Endothelial cell of umbilical vein (primary cell): Measurements from ENCODE around the gene NUDC. TPM values are rescaled to one million over a fixed set of nuclear protein-coding genes. Genes with fewer than 3 reads are reported as not detected.

ENCODE experiments used
- BruUV-seq: library from RNA; stranded (reverse); fragments of 400-500 nt; replicated peaks from 2 replicates; lab custom pipeline; 2021; lab: Mats Ljungman, UMichigan
- CTCF ChIA-PET: fragments of 300-600, 350-600 bp; sonication (Branson Sonifier 250); formaldehyde crosslinking; loops from one replicate; lab custom pipeline; 2021; ENCODE audit warnings: antibody characterized with exemption, inconsistent platforms; lab: Charles Lee
- POLR2A ChIA-PET: fragments of 300-600, 350-600 bp; sonication (Branson Sonifier 250); formaldehyde crosslinking; loops from one replicate; lab custom pipeline; 2021; ENCODE audit warnings: antibody characterized with exemption, inconsistent platforms; lab: Charles Lee
- DNase-seq: peaks from one replicate; pipeline ENCODE4 v3.0.0-alpha.2; 2011; ENCODE audit warnings: low read depth, low spot score
- FAIRE-seq: peaks from 2 replicates; lab custom pipeline; 2011; peaks lifted over from hg19 to GRCh38; lab: Jason Lieb, UNC
- H2AFZ ChIP-seq: 2 replicates; pipeline ENCODE4 v1.6.0; 2012; ENCODE audit warnings: low read depth, low read length, control low read depth, inconsistent platforms
- H3K27ac ChIP-seq: 2 replicates; pipeline ENCODE4 v1.5.1; 2011; ENCODE audit warnings: low read depth, mild to moderate bottlenecking, control low read depth, low read length, moderate library complexity; ENCODE audit not compliant: insufficient read depth
- H3K27me3 ChIP-seq, 2 experiments: 2 replicates each; pipeline versions ENCODE4 v1.6.0 to v1.6.1; 2011; ENCODE audit warnings: low read length in 2 of 2, mixed read lengths in 1 of 2; ENCODE audit not compliant: control insufficient read depth in 2 of 2, insufficient read depth in 2 of 2
- H3K36me3 ChIP-seq, 2 experiments: 2 replicates in 1 of 2; 3 replicates in 1 of 2; pipeline ENCODE4 v1.5.1; 2011; ENCODE audit warnings: low read length in 2 of 2, mild to moderate bottlenecking in 1 of 2, moderate library complexity in 1 of 2; ENCODE audit not compliant: control insufficient read depth in 2 of 2, insufficient read depth in 2 of 2; ENCODE audit errors: extremely low read depth in 1 of 2
- H3K4me1 ChIP-seq: 3 replicates; pipeline ENCODE4 v1.5.1; 2011; ENCODE audit warnings: mild to moderate bottlenecking, low read length; ENCODE audit not compliant: control insufficient read depth, insufficient read depth; ENCODE audit errors: extremely low read depth
- H3K4me2 ChIP-seq: 2 replicates; pipeline ENCODE4 v1.6.1; 2011; ENCODE audit warnings: low read length, control low read depth, mixed read lengths; ENCODE audit not compliant: insufficient read depth
- H3K4me3 ChIP-seq, 3 experiments: fragments of 200-600 bp in 1 of 3; sonication (generic), shearing (Covaris generic) in 1 of 3; replicated peaks in 1 of 3; 2 replicates each; pipeline ENCODE4 v1.5.1; 2011 to 2016; ENCODE audit warnings: control low read depth in 3 of 3, low read length in 3 of 3, mild to moderate bottlenecking in 2 of 3, inconsistent platforms in 1 of 3, low read depth in 1 of 3, moderate library complexity in 1 of 3; ENCODE audit not compliant: insufficient read depth in 1 of 3
- H3K79me2 ChIP-seq: 2 replicates; pipeline ENCODE4 v1.6.0; 2012; ENCODE audit warnings: low read length, inconsistent platforms; ENCODE audit not compliant: control insufficient read depth, insufficient read depth
- H3K9ac ChIP-seq: replicated peaks from 2 replicates; pipeline ENCODE3; 2011; ENCODE audit warnings: low read length, control low read depth; ENCODE audit not compliant: insufficient read depth; ENCODE audit errors: extremely low read depth
- H3K9me1 ChIP-seq: replicated peaks from 3 replicates; pipeline ENCODE4 v1.6.0; 2011; ENCODE audit warnings: mild to moderate bottlenecking, low read length; ENCODE audit not compliant: control insufficient read depth, insufficient read depth; ENCODE audit errors: extremely low read depth
- H3K9me3 ChIP-seq: replicated peaks from 2 replicates; pipeline ENCODE4 v1.5.1; 2012; ENCODE audit warnings: low read length, inconsistent platforms; ENCODE audit not compliant: control insufficient read depth, insufficient read depth
- H4K20me1 ChIP-seq: replicated peaks from 2 replicates; pipeline ENCODE3; 2011; ENCODE audit warnings: mild to moderate bottlenecking, low read length; ENCODE audit not compliant: control insufficient read depth, insufficient read depth; ENCODE audit errors: extremely low read depth
- EZH2 ChIP-seq: IDR thresholded peaks from 2 replicates; pipeline ENCODE4 v1.6.1; 2012; ENCODE audit warnings: borderline replicate concordance, low read depth, mild to moderate bottlenecking, moderate library complexity, low read length, inconsistent platforms; ENCODE audit not compliant: severe bottlenecking
- FOS ChIP-seq: IDR thresholded peaks from 2 replicates; pipeline ENCODE4 v1.6.1; 2011; ENCODE audit warnings: mild to moderate bottlenecking, low read length, moderate library complexity, borderline replicate concordance; ENCODE audit not compliant: insufficient read depth
- GATA2 ChIP-seq: IDR thresholded peaks from 2 replicates; pipeline ENCODE4 v1.7.0; 2011; ENCODE audit warnings: low read depth, mild to moderate bottlenecking, moderate library complexity, mixed read lengths, low read length; ENCODE audit not compliant: insufficient read length, insufficient read depth
- JUN ChIP-seq: IDR thresholded peaks from 2 replicates; pipeline ENCODE4 v1.6.1; 2011; ENCODE audit warnings: borderline replicate concordance, low read depth; ENCODE audit not compliant: insufficient read length, insufficient read depth
- MYC ChIP-seq: IDR thresholded peaks from one replicate; pipeline ENCODE4 v1.6.1; 2011; ENCODE audit warnings: mild to moderate bottlenecking, low read depth, low read length
- POLR2A ChIP-seq: IDR thresholded peaks from 2 replicates; pipeline ENCODE4 v1.6.1; 2012; ENCODE audit warnings: low read depth, mild to moderate bottlenecking, control low read depth, low read length
- POLR2AphosphoS5 ChIP-seq: IDR thresholded peaks from 2 replicates; pipeline ENCODE4 v1.6.1; 2012; ENCODE audit warnings: low read depth, mild to moderate bottlenecking, control low read depth, low read length, moderate library complexity; ENCODE audit not compliant: insufficient read depth
- dilution Hi-C: fragments of 300-500 bp; cut with MboI; formaldehyde crosslinking; loops from one replicate; pipeline ENCODE4 v1.15.0; 2019; ENCODE audit warnings: low sequenced_read_pairs; ENCODE audit not compliant: extremely low pct_ligation_motif_present
- intact Hi-C: fragments of 100-400 bp; cut with micrococcal nuclease; formaldehyde crosslinking; loops from one replicate; pipeline ENCODE4 v1.10.0; 2022
- polyA plus RNA-seq, 4 experiments: library from polyadenylated mRNA; depleted of rRNA in 3 of 4; stranded (reverse) in 3 of 4; unstranded in 1 of 4; fragments of >200 nt; gene quantifications; 2 replicates each; pipeline versions ENCODE4 v1.2.1 to v1.2.3, GENCODE V29; 2011 to 2012; ENCODE audit warnings: missing spikeins in 1 of 4
- total RNA-seq: library from RNA; stranded (reverse); gene quantifications from 2 replicates; pipeline ENCODE4 v1.2.3, GENCODE V29; 2021
- TF ChIP-seq, protein P1 (sequence below), 2 donors: IDR thresholded peaks; 1 replicate in 1 of 2; 2 replicates in 1 of 2; pipeline ENCODE4 v1.5.1; 2011; ENCODE audit warnings: low read length in 2 of 2, mild to moderate bottlenecking in 2 of 2, moderate library complexity in 2 of 2, control low read depth in 1 of 2, inconsistent platforms in 1 of 2, low read depth in 1 of 2; ENCODE audit not compliant: insufficient read depth in 1 of 2; ENCODE audit errors: extremely low read depth in 1 of 2
- TF ChIP-seq, protein P2 (sequence below): IDR thresholded peaks from 2 replicates; pipeline ENCODE4 v1.6.1; 2011; ENCODE audit not compliant: insufficient read depth, insufficient read length

NUDC gene
- total and polyA plus RNA-seq, 2 donors (not counting 3 experiments of a cell fraction or from before 2014, with no cell fraction given): 42.5 to 102 TPM

DNA sequence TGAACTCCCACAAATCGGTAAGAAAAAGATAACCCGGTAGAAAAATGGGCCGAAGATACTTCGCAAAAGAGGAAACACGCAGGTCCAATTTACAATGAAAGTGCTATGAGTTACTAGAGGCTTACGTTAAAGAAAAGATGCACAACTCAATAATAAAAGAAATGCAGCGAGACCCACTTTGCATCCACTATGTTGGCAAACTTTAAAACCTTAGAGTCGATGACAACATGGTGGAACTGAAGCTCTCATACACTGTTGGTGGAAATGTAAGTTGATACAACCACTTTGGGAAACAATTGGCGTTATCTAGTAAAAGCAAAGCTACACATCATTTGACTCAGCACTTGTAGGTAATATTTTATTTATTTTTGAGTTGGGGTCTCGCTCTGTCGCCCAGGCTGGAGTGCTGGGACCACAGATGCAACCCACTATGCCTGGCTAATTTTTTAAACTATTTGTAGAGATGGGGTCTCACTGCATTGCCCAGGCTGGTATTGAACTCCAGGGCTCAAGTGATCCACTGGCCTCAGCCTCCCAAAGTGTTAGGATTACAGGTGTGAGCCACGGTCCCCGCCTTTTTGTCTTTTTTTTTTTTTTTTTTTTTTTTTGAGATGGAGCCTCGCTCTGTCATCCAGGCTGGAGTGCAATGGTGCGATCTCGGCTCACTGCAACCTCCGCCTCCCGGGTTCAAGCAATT lies 20.6 kb upstream of the NUDC start:
- Histone ChIP-seq H3K9me1 (no peaks in the 10 kb centered on the region), H3K27ac (peak overlapping the region; percentile 60), H3K4me1 (peaks cover 12% of the 10 kb centered on the region), H3K9ac (peak overlapping the region; percentile 99), H3K9me3 (no peaks in the 10 kb centered on the region), H3K4me3 (peak overlapping the region; percentile 54 to 89 (median 71)), H3K27me3 (no peaks in the 10 kb centered on the region), H3K79me2 (peaks cover 19% of the 10 kb centered on the region), H3K36me3 (peaks cover 0 to 6% of the 10 kb centered on the region in 2 experiments), H2AFZ (peak overlapping the region; percentile 65), H4K20me1 (no peaks in the 10 kb centered on the region), H3K4me2 (peak overlapping the region; percentile 93)
- dilution Hi-C loops (no loop called here), intact Hi-C loops (loop anchor here (1.0 kb wide), 1 partner anchor 20 kb away; the partner anchor contains the start of gene NUDC)
- CTCF ChIA-PET: interaction anchor here (1.1 to 1.7 kb wide), 6 partner anchors 11 to 36 kb away, joined by 3 to 9 read pairs (median 4); partner anchors contain the start of genes GPN2 and NUDC
- POLR2A ChIA-PET: interaction anchor here (1.1 to 2.9 kb wide), 3 partner anchors 10 to 61 kb away, joined by 3 to 17 read pairs (median 4); partner anchors contain the start of gene GPN2
- DNase-seq (no peak), FAIRE-seq (no peak)
- no TSS peak for BruUV-seq
- TF ChIP-seq MYC: no peak
- no peak for TF ChIP-seq POLR2AphosphoS5

DNA sequence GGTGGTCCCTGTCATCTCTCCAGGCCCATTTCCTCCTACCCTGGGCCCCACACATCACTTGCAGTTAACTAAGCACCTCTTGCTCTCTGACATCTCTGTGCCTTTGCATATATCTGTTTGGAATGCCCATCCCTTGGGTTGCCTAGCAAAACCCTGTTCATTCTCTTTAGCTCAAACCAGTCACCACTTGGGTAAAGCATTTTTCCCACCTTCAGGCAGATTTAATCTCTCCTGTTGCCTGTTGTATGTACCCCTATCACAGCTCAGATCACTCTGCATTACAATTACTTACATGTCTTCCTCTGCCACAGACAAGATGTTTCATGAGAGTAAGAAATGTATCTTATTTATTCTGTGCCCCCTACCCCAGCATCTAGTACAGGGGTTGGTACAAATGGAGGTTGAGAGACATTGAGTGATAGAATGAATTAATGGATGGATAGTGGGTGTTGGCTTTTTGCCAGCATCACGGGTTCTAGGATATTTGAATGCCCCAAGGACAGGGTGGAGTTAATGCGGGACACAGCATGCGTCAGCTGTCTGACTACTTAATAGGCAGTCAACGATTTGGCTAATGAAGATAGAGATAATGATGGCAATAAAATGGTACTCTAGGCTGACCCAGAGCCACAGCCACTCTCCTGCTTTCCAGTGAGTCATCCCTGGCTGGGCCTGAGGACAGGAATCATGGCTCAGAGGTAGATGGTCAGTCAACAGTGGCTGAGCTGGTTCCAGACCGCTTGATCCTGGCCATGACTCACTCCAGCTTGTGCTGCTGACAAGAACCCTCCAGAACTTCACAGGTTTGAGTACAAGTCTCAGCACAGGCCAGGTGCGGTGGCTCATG lies 14.2 kb upstream of the NUDC start:
- no peaks in the 10 kb centered on the region for H3K9me3 ChIP-seq
- H3K27me3 ChIP-seq: peaks cover 0 to 1% of the 10 kb centered on the region in 2 experiments
- no peak overlapping the region for H2AFZ ChIP-seq
- no peaks in the 10 kb centered on the region for H3K79me2 ChIP-seq
- FAIRE-seq (peak; percentile 91), DNase-seq (peak; percentile 53)
- POLR2A ChIA-PET: no interaction called here
- intact Hi-C loops (no loop called here), dilution Hi-C loops (no loop called here)
- CTCF ChIA-PET: interaction anchor here (1.7 kb wide), 1 partner anchor 20 kb away, joined by 4 read pairs; no protein-coding TSS in a partner anchor
- H3K9me1 ChIP-seq: no peaks in the 10 kb centered on the region
- no peaks in the 10 kb centered on the region for H3K4me1 ChIP-seq
- no peak overlapping the region for H3K9ac ChIP-seq
- no peaks in the 10 kb centered on the region for H4K20me1 ChIP-seq
- no peak overlapping the region for H3K27ac ChIP-seq
- no peak overlapping the region for H3K4me3 ChIP-seq
- no peaks in the 10 kb centered on the region for H3K36me3 ChIP-seq
- no peak overlapping the region for H3K4me2 ChIP-seq
- no peak for TF ChIP-seq POLR2AphosphoS5
- TF ChIP-seq EZH2: no peak
- TF ChIP-seq, protein P1, sequence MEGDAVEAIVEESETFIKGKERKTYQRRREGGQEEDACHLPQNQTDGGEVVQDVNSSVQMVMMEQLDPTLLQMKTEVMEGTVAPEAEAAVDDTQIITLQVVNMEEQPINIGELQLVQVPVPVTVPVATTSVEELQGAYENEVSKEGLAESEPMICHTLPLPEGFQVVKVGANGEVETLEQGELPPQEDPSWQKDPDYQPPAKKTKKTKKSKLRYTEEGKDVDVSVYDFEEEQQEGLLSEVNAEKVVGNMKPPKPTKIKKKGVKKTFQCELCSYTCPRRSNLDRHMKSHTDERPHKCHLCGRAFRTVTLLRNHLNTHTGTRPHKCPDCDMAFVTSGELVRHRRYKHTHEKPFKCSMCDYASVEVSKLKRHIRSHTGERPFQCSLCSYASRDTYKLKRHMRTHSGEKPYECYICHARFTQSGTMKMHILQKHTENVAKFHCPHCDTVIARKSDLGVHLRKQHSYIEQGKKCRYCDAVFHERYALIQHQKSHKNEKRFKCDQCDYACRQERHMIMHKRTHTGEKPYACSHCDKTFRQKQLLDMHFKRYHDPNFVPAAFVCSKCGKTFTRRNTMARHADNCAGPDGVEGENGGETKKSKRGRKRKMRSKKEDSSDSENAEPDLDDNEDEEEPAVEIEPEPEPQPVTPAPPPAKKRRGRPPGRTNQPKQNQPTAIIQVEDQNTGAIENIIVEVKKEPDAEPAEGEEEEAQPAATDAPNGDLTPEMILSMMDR (IDR thresholded peaks at IDR 0.05; ENCODE audit: extremely low read depth in 1 of 2, insufficient read depth in 1 of 2, low read depth in 1 of 2, low read length in 2 of 2): no peak
- peak; percentile 83 for TF ChIP-seq FOS
- TF ChIP-seq MYC: no peak
- TF ChIP-seq GATA2: no peak
- TF ChIP-seq, protein P2, sequence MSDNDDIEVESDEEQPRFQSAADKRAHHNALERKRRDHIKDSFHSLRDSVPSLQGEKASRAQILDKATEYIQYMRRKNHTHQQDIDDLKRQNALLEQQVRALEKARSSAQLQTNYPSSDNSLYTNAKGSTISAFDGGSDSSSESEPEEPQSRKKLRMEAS: no peak
- TF ChIP-seq POLR2A: no peak
- peak; percentile 20 for TF ChIP-seq JUN
- BruUV-seq: no TSS peak
